Choroid plexus epithelial cell (primary cell): ENCODE measurements around the gene CDCA8.

ENCODE experiments used
- DNase-seq: peaks from one replicate; pipeline ENCODE4 v3.0.0-alpha.2; 2010; ENCODE audit warnings: low read depth
- H3K4me3 ChIP-seq: 2 replicates; pipeline ENCODE4 v1.5.1; 2011; ENCODE audit warnings: low read depth, mild to moderate bottlenecking, control low read depth, low read length, moderate library complexity
- TF ChIP-seq, protein P1 (sequence below): conservative IDR thresholded peaks from 2 replicates; pipeline ENCODE4 v1.5.1; 2011; ENCODE audit warnings: low read depth, mild to moderate bottlenecking, control low read depth, inconsistent platforms, low read length, moderate library complexity

Gene CDCA8

DNA sequence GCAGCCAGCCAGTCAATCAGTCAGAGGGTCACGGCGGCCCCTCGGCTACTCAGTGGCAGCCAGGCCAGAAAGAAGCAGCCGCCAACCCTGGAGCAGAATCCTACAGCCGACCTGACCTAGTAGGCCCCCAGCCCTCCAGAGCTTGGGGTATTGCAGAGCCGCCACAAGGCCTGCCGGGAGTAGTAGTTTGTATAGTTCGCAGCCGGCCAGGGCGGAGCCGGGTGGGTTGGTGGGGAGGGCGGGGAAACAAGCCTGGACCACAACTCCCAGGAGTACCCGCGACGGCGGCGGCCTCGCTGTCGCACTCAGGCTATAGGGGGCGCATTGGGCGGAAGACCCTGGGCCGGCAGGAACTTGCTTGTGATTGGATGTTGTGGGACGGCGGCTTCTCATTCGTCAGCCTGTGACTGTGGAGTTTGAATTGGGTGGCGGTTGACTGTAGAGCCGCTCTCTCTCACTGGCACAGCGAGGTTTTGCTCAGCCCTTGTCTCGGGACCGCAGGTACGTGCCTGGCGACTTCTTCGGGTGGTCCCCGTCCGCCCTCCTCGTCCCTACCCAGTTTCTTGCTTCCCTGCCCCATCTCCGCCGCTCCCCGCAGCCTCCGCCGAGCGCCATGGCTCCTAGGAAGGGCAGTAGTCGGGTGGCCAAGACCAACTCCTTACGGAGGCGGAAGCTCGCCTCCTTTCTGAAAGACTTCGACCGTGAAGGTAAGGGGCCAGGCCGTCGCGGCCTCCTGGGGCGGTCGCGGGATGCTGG is at the start of gene CDCA8:
Gene CDCA8, plus strand, starts transcription at position 439 of the 756 bp plus-strand sequence. Its CDS starts 175 bp downstream, at position 614.
- TF ChIP-seq, protein P1, sequence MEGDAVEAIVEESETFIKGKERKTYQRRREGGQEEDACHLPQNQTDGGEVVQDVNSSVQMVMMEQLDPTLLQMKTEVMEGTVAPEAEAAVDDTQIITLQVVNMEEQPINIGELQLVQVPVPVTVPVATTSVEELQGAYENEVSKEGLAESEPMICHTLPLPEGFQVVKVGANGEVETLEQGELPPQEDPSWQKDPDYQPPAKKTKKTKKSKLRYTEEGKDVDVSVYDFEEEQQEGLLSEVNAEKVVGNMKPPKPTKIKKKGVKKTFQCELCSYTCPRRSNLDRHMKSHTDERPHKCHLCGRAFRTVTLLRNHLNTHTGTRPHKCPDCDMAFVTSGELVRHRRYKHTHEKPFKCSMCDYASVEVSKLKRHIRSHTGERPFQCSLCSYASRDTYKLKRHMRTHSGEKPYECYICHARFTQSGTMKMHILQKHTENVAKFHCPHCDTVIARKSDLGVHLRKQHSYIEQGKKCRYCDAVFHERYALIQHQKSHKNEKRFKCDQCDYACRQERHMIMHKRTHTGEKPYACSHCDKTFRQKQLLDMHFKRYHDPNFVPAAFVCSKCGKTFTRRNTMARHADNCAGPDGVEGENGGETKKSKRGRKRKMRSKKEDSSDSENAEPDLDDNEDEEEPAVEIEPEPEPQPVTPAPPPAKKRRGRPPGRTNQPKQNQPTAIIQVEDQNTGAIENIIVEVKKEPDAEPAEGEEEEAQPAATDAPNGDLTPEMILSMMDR = peak; percentile 74
- peak within 1 kb of the TSS; percentile 98 for H3K4me3 ChIP-seq
- DNase-seq = peak; percentile 99

DNA sequence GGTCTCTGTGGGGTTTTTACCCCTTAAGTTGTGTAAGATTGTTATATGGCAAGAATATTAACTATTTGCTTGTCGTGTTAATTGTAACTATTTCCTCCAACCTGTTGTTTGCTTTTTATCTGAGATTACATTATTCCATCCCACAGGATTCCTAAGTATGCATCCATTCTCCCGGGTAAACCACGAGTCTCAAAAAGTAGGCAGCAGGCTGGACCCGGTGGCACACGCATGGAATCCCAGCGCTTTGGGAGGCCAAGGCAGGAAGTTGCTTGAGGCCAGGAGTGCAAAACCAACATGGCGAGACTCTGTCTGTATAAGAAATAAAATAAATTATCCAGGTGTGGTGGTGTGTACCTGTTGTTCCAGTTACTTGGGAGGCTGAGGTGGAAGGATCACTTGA is 45.0 kb upstream of the CDCA8 start:
- TF ChIP-seq, protein P1 = no peak
- DNase-seq = no peak
- no peak overlapping the region for H3K4me3 ChIP-seq

DNA sequence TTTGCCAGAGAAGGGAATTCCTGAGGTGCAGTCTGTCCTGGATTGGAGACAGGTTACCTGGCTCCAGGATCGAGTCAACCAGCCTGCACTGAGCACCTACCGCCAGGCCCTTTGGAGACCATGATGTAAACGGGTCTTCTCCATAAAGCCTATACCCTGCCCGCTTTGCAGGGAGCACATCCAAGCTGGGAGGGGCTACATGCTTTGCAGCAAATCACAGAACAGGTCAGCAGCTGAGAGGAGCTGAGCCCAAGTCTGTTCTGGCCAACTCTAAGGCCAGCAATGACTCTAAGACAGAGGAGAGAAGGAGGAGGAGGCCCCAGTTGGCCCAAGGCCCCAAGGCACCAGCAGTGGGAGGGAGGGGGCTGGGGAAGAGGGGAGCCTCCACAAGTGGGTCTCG is 42.1 kb upstream of the CDCA8 start:
- TF ChIP-seq, protein P1 = no peak
- no peak overlapping the region for H3K4me3 ChIP-seq
- no peak for DNase-seq

DNA sequence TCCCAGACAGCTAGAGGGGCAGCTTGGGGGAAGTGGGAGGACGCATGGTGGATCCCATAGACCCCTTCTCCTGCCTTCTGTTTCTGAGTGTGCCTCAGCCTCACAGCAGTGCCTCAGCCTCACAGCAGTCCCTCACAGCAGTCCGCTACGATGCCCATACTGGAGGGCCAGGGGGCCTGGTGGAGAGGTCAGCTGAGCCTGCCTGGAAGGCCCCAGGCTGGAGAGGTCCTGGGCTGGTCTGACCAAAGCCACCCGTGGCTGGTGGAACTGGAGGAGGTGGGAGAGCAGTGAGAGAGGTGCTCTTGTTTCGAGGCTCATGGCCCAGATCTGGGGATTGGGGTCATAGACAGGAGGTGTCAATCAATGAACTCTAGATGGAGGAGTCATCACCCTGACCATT is 41.6 kb upstream of the CDCA8 start:
- DNase-seq = no peak
- TF ChIP-seq, protein P1 = no peak
- no peak overlapping the region for H3K4me3 ChIP-seq

DNA sequence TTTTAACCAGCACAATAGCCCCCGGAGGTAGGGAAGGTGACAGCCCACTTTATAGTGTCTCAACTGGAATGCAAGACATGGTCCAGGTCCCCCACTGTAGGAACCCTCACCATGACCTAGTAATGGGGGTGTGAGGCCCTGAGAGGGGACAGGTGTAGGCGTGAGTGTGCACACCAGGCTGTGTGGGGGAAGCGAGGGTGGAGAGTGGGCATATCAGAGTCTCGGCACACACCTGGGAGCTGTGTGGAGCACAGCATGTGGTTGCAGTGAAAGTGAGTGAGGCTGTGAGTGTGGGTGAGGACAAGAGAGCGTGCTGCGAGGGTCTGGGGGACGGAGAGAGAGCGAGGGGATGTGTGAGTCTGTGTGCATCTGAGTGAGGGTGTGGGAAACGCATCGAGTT is 40.5 kb upstream of the CDCA8 start:
- no peak overlapping the region for H3K4me3 ChIP-seq
- TF ChIP-seq, protein P1 = no peak
- no peak for DNase-seq

DNA sequence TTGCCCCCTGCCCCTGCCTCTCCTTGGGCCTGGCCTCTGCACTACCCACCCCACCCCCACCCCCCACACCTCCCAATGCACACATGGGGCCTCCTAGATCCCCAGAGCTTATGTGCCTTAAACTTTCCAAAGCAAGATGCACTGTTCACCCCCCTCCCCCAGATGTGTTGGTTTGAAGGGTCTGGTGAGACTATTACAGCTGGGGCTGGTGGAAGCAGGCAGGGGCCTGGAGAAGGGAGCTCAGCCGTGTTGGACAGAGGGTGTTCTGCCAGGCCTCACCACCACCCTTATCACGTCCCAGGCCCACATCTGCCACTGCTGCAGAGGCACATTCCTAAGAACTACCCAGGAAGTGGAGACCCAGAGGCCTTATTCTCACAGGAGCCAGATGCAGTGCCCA is 39.3 kb upstream of the CDCA8 start:
- TF ChIP-seq, protein P1 = no peak
- no peak for DNase-seq
- H3K4me3 ChIP-seq = no peak overlapping the region

DNA sequence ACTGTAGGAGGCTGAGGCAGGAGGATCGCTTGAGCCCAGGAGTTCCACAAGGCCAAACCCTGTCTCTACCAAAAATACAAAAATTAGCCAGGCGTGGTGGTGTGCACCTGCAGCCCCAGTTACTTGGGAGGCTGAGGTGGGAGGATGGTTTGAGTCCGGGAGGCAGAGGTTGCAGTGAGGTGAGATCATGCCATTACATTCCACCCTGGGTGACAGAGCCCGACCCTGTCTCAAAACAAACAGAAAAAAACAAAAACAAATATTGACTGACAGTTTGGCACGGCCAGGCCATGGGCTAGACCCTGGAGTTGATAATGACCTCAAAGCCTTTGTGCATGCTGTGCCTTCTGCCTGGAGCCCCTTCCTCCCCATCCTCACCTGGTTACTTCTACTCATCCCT is 38.4 kb upstream of the CDCA8 start:
- H3K4me3 ChIP-seq = no peak overlapping the region
- TF ChIP-seq, protein P1 = no peak
- DNase-seq = no peak
